ENCODE results near the gene ZC3H12D. TPM values are rescaled to one million over a fixed set of nuclear protein-coding genes. Genes with fewer than 3 reads are reported as not detected.
A peak's percentile ranks its signal among the peaks of the same experiment; 100 is the strongest.

The ZC3H12D gene
- total and polyA plus RNA-seq, 9 of the 15 experiments (the other 6 are each of a cell fraction or from before 2014, with no cell fraction given): 0.04 to 0.27 (median 0.05) TPM; not detected in 3

DNA sequence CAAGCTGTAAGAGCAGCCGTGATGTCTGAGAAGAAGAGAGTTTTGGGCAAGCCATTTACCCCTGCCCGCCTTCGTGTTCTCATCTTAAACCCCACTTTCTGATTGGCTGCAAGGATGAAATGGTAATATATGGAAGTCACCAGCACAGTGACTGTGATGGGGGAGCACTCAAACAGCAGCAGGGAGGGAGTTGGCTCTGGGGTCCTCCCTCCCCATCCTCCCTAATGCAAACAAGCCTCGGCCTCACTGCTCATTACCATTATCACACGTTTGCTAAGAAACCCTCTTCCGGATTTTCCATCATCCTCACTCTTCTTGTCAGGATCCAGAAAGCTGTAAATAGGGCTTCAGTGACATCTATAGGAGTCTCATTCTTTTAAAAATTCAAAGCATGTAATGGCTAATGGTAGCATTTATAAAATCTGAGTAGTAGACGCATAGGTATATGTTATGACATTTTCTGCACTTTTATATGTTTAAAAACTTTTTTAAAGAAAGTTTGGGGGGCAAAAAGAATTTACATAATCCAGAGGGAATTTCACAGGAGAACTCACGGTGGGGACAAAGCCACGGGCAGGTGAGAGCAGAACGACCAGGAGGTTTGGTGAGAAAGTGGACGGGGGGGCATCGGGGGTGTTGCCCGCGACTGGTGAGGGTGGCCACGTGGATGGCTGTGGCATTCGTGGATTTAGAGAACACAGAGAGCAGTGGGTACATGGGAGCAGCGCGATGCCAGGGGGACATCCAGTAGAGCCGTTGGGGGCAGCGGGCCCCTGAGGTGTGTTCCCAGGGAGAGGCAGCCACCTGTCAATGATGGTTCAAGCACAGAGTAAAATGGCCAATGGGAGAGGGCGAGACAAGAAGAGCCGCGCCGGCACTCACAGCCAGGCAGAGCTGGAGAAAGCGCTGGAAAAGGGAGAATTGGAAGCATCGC, 55.1 kb downstream of the ZC3H12D start (continued):
- TF ChIP-seq, protein P1, sequence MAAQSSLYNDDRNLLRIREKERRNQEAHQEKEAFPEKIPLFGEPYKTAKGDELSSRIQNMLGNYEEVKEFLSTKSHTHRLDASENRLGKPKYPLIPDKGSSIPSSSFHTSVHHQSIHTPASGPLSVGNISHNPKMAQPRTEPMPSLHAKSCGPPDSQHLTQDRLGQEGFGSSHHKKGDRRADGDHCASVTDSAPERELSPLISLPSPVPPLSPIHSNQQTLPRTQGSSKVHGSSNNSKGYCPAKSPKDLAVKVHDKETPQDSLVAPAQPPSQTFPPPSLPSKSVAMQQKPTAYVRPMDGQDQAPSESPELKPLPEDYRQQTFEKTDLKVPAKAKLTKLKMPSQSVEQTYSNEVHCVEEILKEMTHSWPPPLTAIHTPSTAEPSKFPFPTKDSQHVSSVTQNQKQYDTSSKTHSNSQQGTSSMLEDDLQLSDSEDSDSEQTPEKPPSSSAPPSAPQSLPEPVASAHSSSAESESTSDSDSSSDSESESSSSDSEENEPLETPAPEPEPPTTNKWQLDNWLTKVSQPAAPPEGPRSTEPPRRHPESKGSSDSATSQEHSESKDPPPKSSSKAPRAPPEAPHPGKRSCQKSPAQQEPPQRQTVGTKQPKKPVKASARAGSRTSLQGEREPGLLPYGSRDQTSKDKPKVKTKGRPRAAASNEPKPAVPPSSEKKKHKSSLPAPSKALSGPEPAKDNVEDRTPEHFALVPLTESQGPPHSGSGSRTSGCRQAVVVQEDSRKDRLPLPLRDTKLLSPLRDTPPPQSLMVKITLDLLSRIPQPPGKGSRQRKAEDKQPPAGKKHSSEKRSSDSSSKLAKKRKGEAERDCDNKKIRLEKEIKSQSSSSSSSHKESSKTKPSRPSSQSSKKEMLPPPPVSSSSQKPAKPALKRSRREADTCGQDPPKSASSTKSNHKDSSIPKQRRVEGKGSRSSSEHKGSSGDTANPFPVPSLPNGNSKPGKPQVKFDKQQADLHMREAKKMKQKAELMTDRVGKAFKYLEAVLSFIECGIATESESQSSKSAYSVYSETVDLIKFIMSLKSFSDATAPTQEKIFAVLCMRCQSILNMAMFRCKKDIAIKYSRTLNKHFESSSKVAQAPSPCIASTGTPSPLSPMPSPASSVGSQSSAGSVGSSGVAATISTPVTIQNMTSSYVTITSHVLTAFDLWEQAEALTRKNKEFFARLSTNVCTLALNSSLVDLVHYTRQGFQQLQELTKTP (IDR thresholded peaks at IDR 0.05; ENCODE audit: low read depth in 1 of 2, partially characterized antibody in 2 of 2): no peak
- no peak for TF ChIP-seq CBFB (CRISPR knock-in tag; IDR thresholded peaks at IDR 0.05)
- TF ChIP-seq, protein P2, sequence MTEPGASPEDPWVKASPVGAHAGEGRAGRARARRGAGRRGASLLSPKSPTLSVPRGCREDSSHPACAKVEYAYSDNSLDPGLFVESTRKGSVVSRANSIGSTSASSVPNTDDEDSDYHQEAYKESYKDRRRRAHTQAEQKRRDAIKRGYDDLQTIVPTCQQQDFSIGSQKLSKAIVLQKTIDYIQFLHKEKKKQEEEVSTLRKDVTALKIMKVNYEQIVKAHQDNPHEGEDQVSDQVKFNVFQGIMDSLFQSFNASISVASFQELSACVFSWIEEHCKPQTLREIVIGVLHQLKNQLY (CRISPR knock-in tag; conservative IDR thresholded peaks at IDR 0.05): no peak
- TF ChIP-seq, protein P3, sequence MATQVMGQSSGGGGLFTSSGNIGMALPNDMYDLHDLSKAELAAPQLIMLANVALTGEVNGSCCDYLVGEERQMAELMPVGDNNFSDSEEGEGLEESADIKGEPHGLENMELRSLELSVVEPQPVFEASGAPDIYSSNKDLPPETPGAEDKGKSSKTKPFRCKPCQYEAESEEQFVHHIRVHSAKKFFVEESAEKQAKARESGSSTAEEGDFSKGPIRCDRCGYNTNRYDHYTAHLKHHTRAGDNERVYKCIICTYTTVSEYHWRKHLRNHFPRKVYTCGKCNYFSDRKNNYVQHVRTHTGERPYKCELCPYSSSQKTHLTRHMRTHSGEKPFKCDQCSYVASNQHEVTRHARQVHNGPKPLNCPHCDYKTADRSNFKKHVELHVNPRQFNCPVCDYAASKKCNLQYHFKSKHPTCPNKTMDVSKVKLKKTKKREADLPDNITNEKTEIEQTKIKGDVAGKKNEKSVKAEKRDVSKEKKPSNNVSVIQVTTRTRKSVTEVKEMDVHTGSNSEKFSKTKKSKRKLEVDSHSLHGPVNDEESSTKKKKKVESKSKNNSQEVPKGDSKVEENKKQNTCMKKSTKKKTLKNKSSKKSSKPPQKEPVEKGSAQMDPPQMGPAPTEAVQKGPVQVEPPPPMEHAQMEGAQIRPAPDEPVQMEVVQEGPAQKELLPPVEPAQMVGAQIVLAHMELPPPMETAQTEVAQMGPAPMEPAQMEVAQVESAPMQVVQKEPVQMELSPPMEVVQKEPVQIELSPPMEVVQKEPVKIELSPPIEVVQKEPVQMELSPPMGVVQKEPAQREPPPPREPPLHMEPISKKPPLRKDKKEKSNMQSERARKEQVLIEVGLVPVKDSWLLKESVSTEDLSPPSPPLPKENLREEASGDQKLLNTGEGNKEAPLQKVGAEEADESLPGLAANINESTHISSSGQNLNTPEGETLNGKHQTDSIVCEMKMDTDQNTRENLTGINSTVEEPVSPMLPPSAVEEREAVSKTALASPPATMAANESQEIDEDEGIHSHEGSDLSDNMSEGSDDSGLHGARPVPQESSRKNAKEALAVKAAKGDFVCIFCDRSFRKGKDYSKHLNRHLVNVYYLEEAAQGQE (IDR thresholded peaks at IDR 0.05; ENCODE audit: borderline replicate concordance): peak; percentile 72; the same call in 1 of the 2 replicates
- TF ChIP-seq, protein P3 (CRISPR knock-in tag; IDR thresholded peaks at IDR 0.05; ENCODE audit: low read depth): no peak

All from K562 (cell line).